ENCODE data around the gene TRPV5. TPM values are rescaled to one million over a fixed set of nuclear protein-coding genes. Genes with fewer than 3 reads are reported as not detected.

TRPV5 gene
- total and polyA plus RNA-seq, 2 donors (not counting 3 experiments of a cell fraction or from before 2014, with no cell fraction given): not detected

DNA sequence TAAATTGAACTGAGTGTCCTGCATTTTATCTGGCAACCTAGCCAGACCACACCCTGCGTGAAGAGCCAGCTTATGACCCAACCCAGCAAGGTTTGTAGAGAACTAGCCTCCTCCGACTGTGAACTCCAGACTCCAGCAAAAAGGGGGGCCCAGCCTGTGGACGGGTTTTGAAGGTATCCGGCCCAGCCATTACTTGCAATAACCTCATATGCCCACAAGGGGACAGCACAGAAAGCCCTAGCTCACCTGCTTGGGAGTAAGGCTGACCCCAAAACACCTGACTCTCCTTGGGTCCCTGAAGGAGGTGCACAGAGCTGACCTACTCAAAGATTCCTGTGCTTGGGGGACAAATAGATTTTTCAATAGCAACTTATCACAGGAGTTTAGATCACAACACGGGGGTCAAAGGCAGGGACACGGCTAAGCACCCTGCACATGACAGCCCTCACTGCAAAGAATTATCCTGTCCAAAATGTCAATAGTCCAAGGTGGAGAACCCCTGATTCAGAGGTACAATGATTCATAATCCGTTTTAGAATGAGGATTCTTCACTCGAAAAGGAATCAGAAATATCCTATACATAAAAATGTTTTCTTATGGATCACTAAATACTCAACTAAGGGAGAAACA is 52.6 kb downstream of the TRPV5 start:
- Histone ChIP-seq H2AFZ (ENCODE audit: low read depth, low read length) (no peak overlapping the region), H3K79me2 (ENCODE audit: control insufficient read depth, insufficient read depth, low read length) (no peaks in the 10 kb centered on the region), H3K4me1 (ENCODE audit: control insufficient read depth, extremely low read depth, insufficient read depth, low read length) (no peaks in the 10 kb centered on the region), H3K9me3 (replicated peaks; ENCODE audit: control insufficient read depth, insufficient read depth, low read length) (no peaks in the 10 kb centered on the region), H3K36me3 (ENCODE audit: control insufficient read depth in 2 of 2, extremely low read depth in 1 of 2, insufficient read depth in 2 of 2, low read length in 2 of 2) (no peaks in the 10 kb centered on the region), H3K4me2 (ENCODE audit: insufficient read depth, low read length) (no peak overlapping the region), H3K4me3 (replicated peaks in 1 of 3; ENCODE audit: insufficient read depth in 1 of 3, low read depth in 1 of 3, low read length in 3 of 3) (no peak overlapping the region), H4K20me1 (replicated peaks; ENCODE audit: control insufficient read depth, extremely low read depth, insufficient read depth, low read length) (no peaks in the 10 kb centered on the region), H3K27me3 (ENCODE audit: control insufficient read depth in 2 of 2, insufficient read depth in 2 of 2, low read length in 2 of 2) (peaks cover 0 to 2% of the 10 kb centered on the region in 2 experiments), H3K9ac (replicated peaks; ENCODE audit: extremely low read depth, insufficient read depth, low read length) (no peak overlapping the region), H3K9me1 (replicated peaks; ENCODE audit: control insufficient read depth, extremely low read depth, insufficient read depth, low read length) (no peaks in the 10 kb centered on the region), H3K27ac (ENCODE audit: insufficient read depth, low read depth, low read length) (no peak overlapping the region)
- POLR2A ChIA-PET: no interaction called here
- FAIRE-seq (no peak), DNase-seq (ENCODE audit: low read depth, low spot score) (peak; percentile 42)
- TF ChIP-seq, protein P1, sequence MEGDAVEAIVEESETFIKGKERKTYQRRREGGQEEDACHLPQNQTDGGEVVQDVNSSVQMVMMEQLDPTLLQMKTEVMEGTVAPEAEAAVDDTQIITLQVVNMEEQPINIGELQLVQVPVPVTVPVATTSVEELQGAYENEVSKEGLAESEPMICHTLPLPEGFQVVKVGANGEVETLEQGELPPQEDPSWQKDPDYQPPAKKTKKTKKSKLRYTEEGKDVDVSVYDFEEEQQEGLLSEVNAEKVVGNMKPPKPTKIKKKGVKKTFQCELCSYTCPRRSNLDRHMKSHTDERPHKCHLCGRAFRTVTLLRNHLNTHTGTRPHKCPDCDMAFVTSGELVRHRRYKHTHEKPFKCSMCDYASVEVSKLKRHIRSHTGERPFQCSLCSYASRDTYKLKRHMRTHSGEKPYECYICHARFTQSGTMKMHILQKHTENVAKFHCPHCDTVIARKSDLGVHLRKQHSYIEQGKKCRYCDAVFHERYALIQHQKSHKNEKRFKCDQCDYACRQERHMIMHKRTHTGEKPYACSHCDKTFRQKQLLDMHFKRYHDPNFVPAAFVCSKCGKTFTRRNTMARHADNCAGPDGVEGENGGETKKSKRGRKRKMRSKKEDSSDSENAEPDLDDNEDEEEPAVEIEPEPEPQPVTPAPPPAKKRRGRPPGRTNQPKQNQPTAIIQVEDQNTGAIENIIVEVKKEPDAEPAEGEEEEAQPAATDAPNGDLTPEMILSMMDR (IDR thresholded peaks at IDR 0.05; ENCODE audit: extremely low read depth in 1 of 2, insufficient read depth in 1 of 2, low read depth in 1 of 2, low read length in 2 of 2): peak; percentile 76 to 83
- TF ChIP-seq EZH2 (IDR thresholded peaks at IDR 0.05; ENCODE audit: borderline replicate concordance, low read depth, low read length, severe bottlenecking) (no peak), FOS (IDR thresholded peaks at IDR 0.05; ENCODE audit: borderline replicate concordance, insufficient read depth, low read length) (no peak)
- TF ChIP-seq, protein P2, sequence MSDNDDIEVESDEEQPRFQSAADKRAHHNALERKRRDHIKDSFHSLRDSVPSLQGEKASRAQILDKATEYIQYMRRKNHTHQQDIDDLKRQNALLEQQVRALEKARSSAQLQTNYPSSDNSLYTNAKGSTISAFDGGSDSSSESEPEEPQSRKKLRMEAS (IDR thresholded peaks at IDR 0.05; ENCODE audit: insufficient read depth, insufficient read length): no peak
- no TSS peak for BruUV-seq (replicated peaks)
- CTCF ChIA-PET: interaction anchor here (0.7 to 3.1 kb wide), 20 partner anchors 9 to 365 kb away, joined by 3 to 64 read pairs (median 4); no protein-coding TSS in a partner anchor
- intact Hi-C loops (cut with micrococcal nuclease): loop anchor here (1.0 to 2.0 kb wide), 3 partner anchors 80 to 334 kb away; no protein-coding TSS in a partner anchor
- dilution Hi-C loops (cut with MboI; ENCODE audit: extremely low pct_ligation_motif_present, low sequenced_read_pairs): no loop called here
